Smooth muscle cell (in vitro differentiated cells): Measurements from ENCODE around the gene VAMP4. TPM values are rescaled to one million over a fixed set of nuclear protein-coding genes. Genes with fewer than 3 reads are reported as not detected.

ENCODE experiments used
- DNase-seq: peaks from one replicate; lab custom pipeline; 2025; ENCODE audit not compliant: unreplicated experiment; lab: John Stamatoyannopoulos, UW
- H2AFZ ChIP-seq: fragments of 200-600 bp; sonication (generic); 2 replicates; pipeline ENCODE4 v1.6.0; 2016; ENCODE audit warnings: antibody characterized with exemption, low read depth, mild to moderate bottlenecking
- H3F3A ChIP-seq: fragments of 200-600 bp; sonication (generic); 2 replicates; pipeline ENCODE4 v1.6.0; 2017; ENCODE audit warnings: antibody characterized with exemption, low read depth
- H3K27ac ChIP-seq: fragments of 200-600 bp; sonication (generic); 2 replicates; pipeline ENCODE4 v1.5.1; 2016; ENCODE audit warnings: low read depth, mild to moderate bottlenecking
- H3K27me3 ChIP-seq: fragments of 200-600 bp; sonication (generic); 2 replicates; pipeline ENCODE4 v1.6.1; 2016; ENCODE audit warnings: low read depth, mild to moderate bottlenecking
- H3K36me3 ChIP-seq: fragments of 200-600 bp; sonication (generic); 2 replicates; pipeline ENCODE4 v1.5.1; 2016; ENCODE audit warnings: low read depth
- H3K4me1 ChIP-seq: fragments of 200-600 bp; sonication (generic); 2 replicates; pipeline ENCODE4 v1.5.1; 2016; ENCODE audit warnings: low read depth
- H3K4me2 ChIP-seq: fragments of 200-600 bp; sonication (generic); 2 replicates; pipeline ENCODE4 v1.6.0; 2016; ENCODE audit warnings: mild to moderate bottlenecking
- H3K4me3 ChIP-seq: fragments of 200-600 bp; sonication (generic); 2 replicates; pipeline ENCODE4 v1.5.1; 2016; ENCODE audit warnings: mild to moderate bottlenecking
- H3K79me2 ChIP-seq: fragments of 200-600 bp; sonication (generic); 2 replicates; pipeline ENCODE4 v1.6.0; 2016; ENCODE audit warnings: low read depth, mild to moderate bottlenecking
- H3K9ac ChIP-seq: fragments of 200-600 bp; sonication (generic); 2 replicates; pipeline ENCODE4 v1.6.0; 2016; ENCODE audit warnings: low read depth
- H3K9me3 ChIP-seq: fragments of 200-600 bp; sonication (generic); replicated peaks from 2 replicates; pipeline ENCODE4 v1.5.1; 2016; ENCODE audit warnings: low read depth
- H4K20me1 ChIP-seq: fragments of 200-600 bp; sonication (generic); 2 replicates; pipeline ENCODE4 v1.6.0; 2016; ENCODE audit warnings: low read depth
- CTCF ChIP-seq: fragments of 200-600 bp; sonication (generic); IDR thresholded peaks from 2 replicates; pipeline ENCODE4 v1.5.1; 2017; ENCODE audit warnings: borderline replicate concordance, mild to moderate bottlenecking, antibody characterized with exemption; ENCODE audit not compliant: insufficient read depth, poor library complexity, severe bottlenecking
- WGBS: methylation state at CpG from one replicate; pipeline ENCODE4 v1.1.7; 2016; ENCODE audit warnings: low lambda C conversion rate; 5-methylcytosine and 5-hydroxymethylcytosine counted together
- polyA plus RNA-seq: library from polyadenylated mRNA; unstranded; fragments of >200 nt; fragmentation: Nextera tagmentation; extraction: Ambion mirVana; gene quantifications from 2 replicates; pipeline ENCODE4 v1.2.1, GENCODE V29; 2016
- total RNA-seq: library from RNA; depleted of rRNA; stranded (reverse); fragments of >200 nt; gene quantifications from 2 replicates; pipeline ENCODE4 v1.2.3, GENCODE V29; 2014

VAMP4 gene
- total RNA-seq (15.2 and 27.4 TPM in 2 replicates), polyA plus RNA-seq (14.8 and 17.4 TPM in 2 replicates)

- peak within 1 kb of the TSS; percentile 95 for H3K4me2 ChIP-seq
- WGBS: under 1% methylated on average over 57 of the region's 57 CpGs
- H3K4me3 ChIP-seq: peak within 1 kb of the TSS; percentile 90
- peaks cover 26% of the 10 kb centered on the region for H3K79me2 ChIP-seq
- H3K36me3 ChIP-seq: peaks cover 8% of the 10 kb centered on the region
- peak within 1 kb of the TSS; percentile 97 for H3K27ac ChIP-seq
- peaks cover 11% of the 10 kb centered on the region for H3K4me1 ChIP-seq
- peaks cover 4% of the 10 kb centered on the region for H3F3A ChIP-seq
- peak within 1 kb of the TSS; percentile 95 for H3K9ac ChIP-seq
- no peaks in the 10 kb centered on the region for H4K20me1 ChIP-seq
- no peaks in the 10 kb centered on the region for H3K27me3 ChIP-seq
- peak; percentile 58 for DNase-seq
- no peak for TF ChIP-seq CTCF
- H3K9me3 ChIP-seq: no peaks in the 10 kb centered on the region
- peak within 1 kb of the TSS; percentile 99 for H2AFZ ChIP-seq
These were observed at the start of gene VAMP4 for GRCh38 chr1:171741872-171742576. VAMP4 (minus strand) TSS chr1:171742065; CDS start chr1:171738414, 3,651 bp downstream.

GRCh38 chr1:171790318-171790717, 48.5 kb upstream of the VAMP4 start:
- Histone ChIP-seq H3K36me3 (peaks cover 27% of the 10 kb centered on the region), H3K27ac (no peak overlapping the region), H3K4me3 (no peak overlapping the region), H3K9me3 (no peaks in the 10 kb centered on the region), H4K20me1 (no peaks in the 10 kb centered on the region), H3K4me2 (no peak overlapping the region), H3F3A (no peaks in the 10 kb centered on the region), H3K27me3 (no peaks in the 10 kb centered on the region), H3K79me2 (no peaks in the 10 kb centered on the region), H3K4me1 (no peaks in the 10 kb centered on the region), H2AFZ (no peak overlapping the region), H3K9ac (no peak overlapping the region)
- no peak for TF ChIP-seq CTCF
- DNase-seq: no peak
- WGBS: 97% methylated on average over 6 of the region's 6 CpGs

- H3F3A ChIP-seq: no peaks in the 10 kb centered on the region
- H3K9ac ChIP-seq: no peak overlapping the region
- H4K20me1 ChIP-seq: no peaks in the 10 kb centered on the region
- no peaks in the 10 kb centered on the region for H3K9me3 ChIP-seq
- DNase-seq: no peak
- H3K4me1 ChIP-seq: no peaks in the 10 kb centered on the region
- no peak overlapping the region for H2AFZ ChIP-seq
- no peaks in the 10 kb centered on the region for H3K27me3 ChIP-seq
- H3K79me2 ChIP-seq: peaks cover 9% of the 10 kb centered on the region
- no peak for TF ChIP-seq CTCF
- no peak overlapping the region for H3K4me3 ChIP-seq
- no peak overlapping the region for H3K27ac ChIP-seq
- peaks cover 27% of the 10 kb centered on the region for H3K36me3 ChIP-seq
- WGBS: 97% methylated on average over 5 of the region's 5 CpGs
- no peak overlapping the region for H3K4me2 ChIP-seq
These were observed 46.8 kb upstream of the VAMP4 start for GRCh38 chr1:171788696-171789095.
